SU-DHL-6 (cell line): ENCODE data around the gene OLIG2.

ENCODE experiments used
- CTCF ChIP-seq: fragments of 200-600 bp; sonication (generic); IDR thresholded peaks from one replicate; pipeline ENCODE4 v1.5.1; 2017; ENCODE audit warnings: antibody characterized with exemption, mild to moderate bottlenecking, low read length, moderate library complexity; ENCODE audit not compliant: insufficient read depth, poor library complexity, severe bottlenecking
- EZH2phosphoT487 ChIP-seq: fragments of 200-600 bp; sonication (generic), shearing (Covaris generic); conservative IDR thresholded peaks from 2 replicates; pipeline ENCODE4 v1.6.1; 2018; ENCODE audit warnings: mild to moderate bottlenecking, antibody characterized with exemption, low read length, moderate library complexity, mixed read lengths

- no peak for TF ChIP-seq CTCF
- TF ChIP-seq EZH2phosphoT487, result no peak
Measured at GRCh38 chr21:33075128-33075527, 49.4 kb downstream of the OLIG2 start.
